Measurements from ENCODE around the gene FBXW4. TPM values are rescaled to one million over a fixed set of nuclear protein-coding genes. Genes with fewer than 3 reads are reported as not detected.

FBXW4 gene
- total RNA-seq, 2 experiments from 2014 or later = 37.6 to 38.2 TPM

Small RNA genes within 50 kb of the gene (microRNA-seq; reads per million reads assigned to microRNA genes)
- not detected for gene MIR3158-1 (ENCODE audit: borderline microRNAs expressed, borderline replicate concordance)
- not detected for gene MIR3158-2 (ENCODE audit: borderline microRNAs expressed, borderline replicate concordance)

Other genes with a start within 250 kb of the FBXW4 start
- 10 to 100 TPM; 32.2 to 33.8 TPM for gene POLL, start 106.9 kb downstream of the FBXW4 start, total RNA-seq
- gene DPCD, start 106.8 kb downstream of the FBXW4 start, total RNA-seq = 10 to 100 TPM; 19.0 TPM
- gene FGF8, start 80.9 kb upstream of the FBXW4 start, total RNA-seq = under 1 TPM in 1 of 2 experiments, not detected in 1; 0.38 TPM
- gene NPM3, start 88.3 kb upstream of the FBXW4 start, total RNA-seq = 100 to 1,000 TPM; 235 to 264 TPM
- gene OGA, start 123.3 kb upstream of the FBXW4 start, total RNA-seq = 100 to 1,000 TPM; 125 to 130 TPM
- gene KCNIP2, start 148.6 kb upstream of the FBXW4 start, total RNA-seq = 1 to 10 TPM; 2.4 to 3.1 TPM